ENCODE measurements around the gene NMT2. TPM values are rescaled to one million over a fixed set of nuclear protein-coding genes. Genes with fewer than 3 reads are reported as not detected.

The NMT2 gene
- total and polyA plus RNA-seq, 4 donors, result 9.6 to 19.1 (median 17.0) TPM

DNA sequence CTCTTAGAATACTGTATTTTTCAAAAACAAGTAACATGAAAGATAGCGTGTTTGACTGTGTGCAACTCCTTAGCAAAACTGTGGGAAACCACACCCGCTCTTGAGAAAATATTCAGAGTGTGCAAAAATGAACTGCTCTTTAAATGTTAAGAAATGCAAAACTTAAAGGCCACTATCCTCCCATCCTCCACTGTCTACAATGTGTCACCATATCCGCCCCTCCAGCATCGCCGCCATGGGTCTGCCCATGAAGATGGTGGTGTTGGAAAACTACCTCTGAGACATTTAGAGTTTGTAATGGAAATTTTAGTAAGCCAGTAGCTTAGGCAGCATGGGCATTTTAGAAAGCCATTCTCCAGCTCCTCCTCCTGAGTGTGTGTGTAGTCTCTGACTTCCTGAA lies 20.1 kb upstream of the NMT2 start:
- Histone ChIP-seq H3K36me3 (ENCODE audit: control insufficient read depth in 4 of 4, insufficient read depth in 3 of 4, low read depth in 1 of 4, low read length in 3 of 4) (no peaks in the 10 kb centered on the region), H3K9ac (ENCODE audit: low read depth in 1 of 2, low read length in 2 of 2) (no peak overlapping the region), H3K27me3 (ENCODE audit: control insufficient read depth in 4 of 4, insufficient read depth in 4 of 4, low read length in 3 of 4) (no peaks in the 10 kb centered on the region), H3K4me3 (ENCODE audit: low read depth in 1 of 3, low read length in 3 of 3) (no peak overlapping the region), H3K9me3 (ENCODE audit: control insufficient read depth in 4 of 4, low read length in 3 of 4) (no peaks in the 10 kb centered on the region), H3K4me1 (ENCODE audit: control insufficient read depth in 4 of 4, insufficient read depth in 4 of 4, low read length in 3 of 4) (no peaks in the 10 kb centered on the region), H3K27ac (ENCODE audit: low read depth in 1 of 2, low read length in 2 of 2) (no peak overlapping the region)
- WGBS, result 94% methylated on average over 5 of the region's 5 CpGs
- TF ChIP-seq SP1 (IDR thresholded peaks at IDR 0.05) (no peak), HNF4G (IDR thresholded peaks at IDR 0.05) (no peak), YY1 (IDR thresholded peaks at IDR 0.05) (no peak), RXRA (IDR thresholded peaks at IDR 0.05) (no peak), GABPA (IDR thresholded peaks at IDR 0.05 in 1 of 2, conservative IDR thresholded peaks at IDR 0.05 in 1 of 2) (no peak), FOXA1 (IDR thresholded peaks at IDR 0.05) (no peak), FOXA2 (IDR thresholded peaks at IDR 0.05) (no peak), TAF1 (conservative IDR thresholded peaks at IDR 0.05) (no peak), HNF4A (conservative IDR thresholded peaks at IDR 0.05) (no peak), RAD21 (IDR thresholded peaks at IDR 0.05) (no peak), JUND (IDR thresholded peaks at IDR 0.05) (no peak), EGR1 (IDR thresholded peaks at IDR 0.05; ENCODE audit: low read depth in 2 of 2) (no peak), NR2F2 (IDR thresholded peaks at IDR 0.05) (no peak)
- TF ChIP-seq, protein P1, sequence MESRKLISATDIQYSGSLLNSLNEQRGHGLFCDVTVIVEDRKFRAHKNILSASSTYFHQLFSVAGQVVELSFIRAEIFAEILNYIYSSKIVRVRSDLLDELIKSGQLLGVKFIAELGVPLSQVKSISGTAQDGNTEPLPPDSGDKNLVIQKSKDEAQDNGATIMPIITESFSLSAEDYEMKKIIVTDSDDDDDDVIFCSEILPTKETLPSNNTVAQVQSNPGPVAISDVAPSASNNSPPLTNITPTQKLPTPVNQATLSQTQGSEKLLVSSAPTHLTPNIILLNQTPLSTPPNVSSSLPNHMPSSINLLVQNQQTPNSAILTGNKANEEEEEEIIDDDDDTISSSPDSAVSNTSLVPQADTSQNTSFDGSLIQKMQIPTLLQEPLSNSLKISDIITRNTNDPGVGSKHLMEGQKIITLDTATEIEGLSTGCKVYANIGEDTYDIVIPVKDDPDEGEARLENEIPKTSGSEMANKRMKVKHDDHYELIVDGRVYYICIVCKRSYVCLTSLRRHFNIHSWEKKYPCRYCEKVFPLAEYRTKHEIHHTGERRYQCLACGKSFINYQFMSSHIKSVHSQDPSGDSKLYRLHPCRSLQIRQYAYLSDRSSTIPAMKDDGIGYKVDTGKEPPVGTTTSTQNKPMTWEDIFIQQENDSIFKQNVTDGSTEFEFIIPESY (IDR thresholded peaks at IDR 0.05), result no peak
- TF ChIP-seq, protein P2, sequence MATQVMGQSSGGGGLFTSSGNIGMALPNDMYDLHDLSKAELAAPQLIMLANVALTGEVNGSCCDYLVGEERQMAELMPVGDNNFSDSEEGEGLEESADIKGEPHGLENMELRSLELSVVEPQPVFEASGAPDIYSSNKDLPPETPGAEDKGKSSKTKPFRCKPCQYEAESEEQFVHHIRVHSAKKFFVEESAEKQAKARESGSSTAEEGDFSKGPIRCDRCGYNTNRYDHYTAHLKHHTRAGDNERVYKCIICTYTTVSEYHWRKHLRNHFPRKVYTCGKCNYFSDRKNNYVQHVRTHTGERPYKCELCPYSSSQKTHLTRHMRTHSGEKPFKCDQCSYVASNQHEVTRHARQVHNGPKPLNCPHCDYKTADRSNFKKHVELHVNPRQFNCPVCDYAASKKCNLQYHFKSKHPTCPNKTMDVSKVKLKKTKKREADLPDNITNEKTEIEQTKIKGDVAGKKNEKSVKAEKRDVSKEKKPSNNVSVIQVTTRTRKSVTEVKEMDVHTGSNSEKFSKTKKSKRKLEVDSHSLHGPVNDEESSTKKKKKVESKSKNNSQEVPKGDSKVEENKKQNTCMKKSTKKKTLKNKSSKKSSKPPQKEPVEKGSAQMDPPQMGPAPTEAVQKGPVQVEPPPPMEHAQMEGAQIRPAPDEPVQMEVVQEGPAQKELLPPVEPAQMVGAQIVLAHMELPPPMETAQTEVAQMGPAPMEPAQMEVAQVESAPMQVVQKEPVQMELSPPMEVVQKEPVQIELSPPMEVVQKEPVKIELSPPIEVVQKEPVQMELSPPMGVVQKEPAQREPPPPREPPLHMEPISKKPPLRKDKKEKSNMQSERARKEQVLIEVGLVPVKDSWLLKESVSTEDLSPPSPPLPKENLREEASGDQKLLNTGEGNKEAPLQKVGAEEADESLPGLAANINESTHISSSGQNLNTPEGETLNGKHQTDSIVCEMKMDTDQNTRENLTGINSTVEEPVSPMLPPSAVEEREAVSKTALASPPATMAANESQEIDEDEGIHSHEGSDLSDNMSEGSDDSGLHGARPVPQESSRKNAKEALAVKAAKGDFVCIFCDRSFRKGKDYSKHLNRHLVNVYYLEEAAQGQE (IDR thresholded peaks at IDR 0.05), result no peak
- TF ChIP-seq, protein P3, sequence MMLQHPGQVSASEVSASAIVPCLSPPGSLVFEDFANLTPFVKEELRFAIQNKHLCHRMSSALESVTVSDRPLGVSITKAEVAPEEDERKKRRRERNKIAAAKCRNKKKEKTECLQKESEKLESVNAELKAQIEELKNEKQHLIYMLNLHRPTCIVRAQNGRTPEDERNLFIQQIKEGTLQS (IDR thresholded peaks at IDR 0.05), result no peak
- TF ChIP-seq, protein P4, sequence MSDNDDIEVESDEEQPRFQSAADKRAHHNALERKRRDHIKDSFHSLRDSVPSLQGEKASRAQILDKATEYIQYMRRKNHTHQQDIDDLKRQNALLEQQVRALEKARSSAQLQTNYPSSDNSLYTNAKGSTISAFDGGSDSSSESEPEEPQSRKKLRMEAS (IDR thresholded peaks at IDR 0.05), result no peak
- TF ChIP-seq, protein P5, sequence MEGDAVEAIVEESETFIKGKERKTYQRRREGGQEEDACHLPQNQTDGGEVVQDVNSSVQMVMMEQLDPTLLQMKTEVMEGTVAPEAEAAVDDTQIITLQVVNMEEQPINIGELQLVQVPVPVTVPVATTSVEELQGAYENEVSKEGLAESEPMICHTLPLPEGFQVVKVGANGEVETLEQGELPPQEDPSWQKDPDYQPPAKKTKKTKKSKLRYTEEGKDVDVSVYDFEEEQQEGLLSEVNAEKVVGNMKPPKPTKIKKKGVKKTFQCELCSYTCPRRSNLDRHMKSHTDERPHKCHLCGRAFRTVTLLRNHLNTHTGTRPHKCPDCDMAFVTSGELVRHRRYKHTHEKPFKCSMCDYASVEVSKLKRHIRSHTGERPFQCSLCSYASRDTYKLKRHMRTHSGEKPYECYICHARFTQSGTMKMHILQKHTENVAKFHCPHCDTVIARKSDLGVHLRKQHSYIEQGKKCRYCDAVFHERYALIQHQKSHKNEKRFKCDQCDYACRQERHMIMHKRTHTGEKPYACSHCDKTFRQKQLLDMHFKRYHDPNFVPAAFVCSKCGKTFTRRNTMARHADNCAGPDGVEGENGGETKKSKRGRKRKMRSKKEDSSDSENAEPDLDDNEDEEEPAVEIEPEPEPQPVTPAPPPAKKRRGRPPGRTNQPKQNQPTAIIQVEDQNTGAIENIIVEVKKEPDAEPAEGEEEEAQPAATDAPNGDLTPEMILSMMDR (IDR thresholded peaks at IDR 0.05; ENCODE audit: low read depth, low read length, missing input control), result no peak
- DNase-seq (ENCODE audit: low spot score), result no peak
